Measurements from ENCODE around the gene MICOS13. TPM values are rescaled to one million over a fixed set of nuclear protein-coding genes. Genes with fewer than 3 reads are reported as not detected.

Gene MICOS13
- polyA plus RNA-seq, 1 of the 3 experiments (the other 2 are of a cell fraction) = 112 TPM

GRCh38 chr19:5690955-5691821 is 10.9 kb upstream of the MICOS13 start (continued):
- TF ChIP-seq MAX (IDR thresholded peaks at IDR 0.05; ENCODE audit: low read depth) (peak; percentile 28; the same call in 1 of the 2 replicates), POLR2AphosphoS5 (IDR thresholded peaks at IDR 0.05; ENCODE audit: low read depth, low read length) (peak; percentile 47; the same call in 1 of the 2 replicates), REST (IDR thresholded peaks at IDR 0.05; ENCODE audit: low read depth, low read length) (no peak), SIN3A (IDR thresholded peaks at IDR 0.05; ENCODE audit: borderline replicate concordance, low read depth, low read length) (peak; percentile 42; the same call in 1 of the 2 replicates), YY1 (IDR thresholded peaks at IDR 0.05; ENCODE audit: low read depth) (no peak), TAF1 (IDR thresholded peaks at IDR 0.05; ENCODE audit: borderline replicate concordance, low read depth, low read length) (0 out of 2 replicates have a peak, but pooled peaks have one; percentile 17)

GRCh38 chr19:5690125-5690954 is 10.0 kb upstream of the MICOS13 start, which contains the start of gene RPL36:
TSS of gene RPL36 (plus strand) at chr19:5690295. CDS start at chr19:5690508, 213 bp downstream.
- H3K9ac ChIP-seq = peak within 1 kb of the TSS; percentile 94
- POLR2A ChIA-PET = interaction anchor here (0.6 to 1.6 kb wide), 21 partner anchors 8 to 771 kb away, joined by 3 to 12 read pairs (median 4); partner anchors contain the start of genes CATSPERD, DUS3L, LONP1 and SAFB
- H2AFZ ChIP-seq (ENCODE audit: low read depth) = peak within 1 kb of the TSS; percentile 47; the same call in 1 of the 2 replicates
- DNase-seq = peak; percentile 94
- H4K20me1 ChIP-seq (ENCODE audit: insufficient read depth) = peaks cover 52% of the 10 kb centered on the region
- peaks cover 53% of the 10 kb centered on the region for H3K79me2 ChIP-seq (ENCODE audit: insufficient read depth)
- WGBS (ENCODE audit: low lambda C conversion rate) = 1% methylated on average over 27 of the region's 73 CpGs
- peaks cover 9 to 37% of the 10 kb centered on the region in 2 experiments for H3K36me3 ChIP-seq (replicated peaks in 1 of 2; ENCODE audit: control insufficient read depth in 1 of 2, insufficient read depth in 2 of 2, low read length in 1 of 2)
- no peaks in the 10 kb centered on the region for H3K9me3 ChIP-seq
- peak within 1 kb of the TSS; percentile 97 for H3K4me3 ChIP-seq (ENCODE audit: low read depth in 2 of 2, low read length in 1 of 2)
- no peaks in the 10 kb centered on the region for H3K27me3 ChIP-seq (ENCODE audit: insufficient read depth)
- H3K9me2 ChIP-seq = no peaks in the 10 kb centered on the region
- peak within 1 kb of the TSS; percentile 83 to 93 for H3K27ac ChIP-seq (ENCODE audit: low read depth in 2 of 2, low read length in 1 of 2)
- H3K4me2 ChIP-seq = peak within 1 kb of the TSS; percentile 93
- H3F3A ChIP-seq (replicated peaks; ENCODE audit: insufficient read depth) = peaks cover 44% of the 10 kb centered on the region
- H3K4me1 ChIP-seq (ENCODE audit: control insufficient read depth in 1 of 2, insufficient read depth in 2 of 2, low read depth in 1 of 2, low read length in 1 of 2) = peaks cover 0 to 27% of the 10 kb centered on the region in 2 experiments; a peak in 1 of 4 replicates
- CTCF ChIA-PET = interaction anchor here (0.5 to 3.8 kb wide), 25 partner anchors 8 to 368 kb away, joined by 3 to 31 read pairs (median 4); partner anchors contain the start of genes CATSPERD, HSD11B1L, LONP1 and MICOS13
- TF ChIP-seq REST (IDR thresholded peaks at IDR 0.05; ENCODE audit: low read depth, low read length) = peak; percentile 77; the same call in 1 of the 2 replicates
- peak; percentile 99 for TF ChIP-seq TAF1 (IDR thresholded peaks at IDR 0.05; ENCODE audit: borderline replicate concordance, low read depth, low read length)
- TF ChIP-seq SIN3A (IDR thresholded peaks at IDR 0.05; ENCODE audit: borderline replicate concordance, low read depth, low read length) = peak; percentile 90; the same call in 1 of the 2 replicates
- TF ChIP-seq MAX (IDR thresholded peaks at IDR 0.05; ENCODE audit: low read depth) = peak; percentile 81
- peak; percentile 33; the same call in 1 of the 2 replicates for TF ChIP-seq TEAD4 (IDR thresholded peaks at IDR 0.05; ENCODE audit: borderline replicate concordance, insufficient read depth)
- peak; percentile 99 for TF ChIP-seq NRF1 (IDR thresholded peaks at IDR 0.05; ENCODE audit: low read depth, low read length)
- peak; percentile 69 for TF ChIP-seq CHD2 (IDR thresholded peaks at IDR 0.05; ENCODE audit: low read length, partially characterized antibody)
- TF ChIP-seq ELF1 (IDR thresholded peaks at IDR 0.05) = peak; percentile 83
- peak; percentile 79; the same call in 1 of the 2 replicates for TF ChIP-seq YY1 (IDR thresholded peaks at IDR 0.05; ENCODE audit: low read depth)
- TF ChIP-seq MXI1 (IDR thresholded peaks at IDR 0.05; ENCODE audit: low read depth, low read length) = peak; percentile 67; the same call in 1 of the 2 replicates
- TF ChIP-seq CTCF (IDR thresholded peaks at IDR 0.05) = peak; percentile 79

Measured in SK-N-SH (cell line).